ENCODE results near the gene DNAJC5.
"Not testable (repeated sequence)": the region's sequence is repeated elsewhere in the genome, so short reads cannot be mapped to it uniquely, and the experiment has no call there.

The DNAJC5 gene

DNA sequence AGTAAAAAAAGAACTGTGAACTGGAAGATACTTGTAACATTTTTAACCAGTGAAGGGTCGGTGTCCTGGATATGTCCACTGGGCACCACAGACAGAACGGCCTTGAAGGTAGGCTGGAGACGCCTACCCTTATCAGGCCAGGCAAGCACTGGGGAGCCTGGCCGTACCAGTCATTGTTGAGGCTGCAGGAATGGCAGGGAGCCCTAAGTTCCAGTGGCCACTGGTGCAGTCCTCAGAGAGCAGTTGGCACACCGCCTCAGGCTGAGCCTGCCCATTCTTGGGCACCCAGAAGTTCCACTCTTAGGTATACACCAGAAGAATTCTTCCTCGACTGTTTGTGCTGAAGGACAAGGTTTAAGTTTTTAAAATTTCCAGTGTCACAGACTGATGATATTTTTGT is 20.5 kb downstream of the DNAJC5 start:
- no peak for DNase-seq

DNA sequence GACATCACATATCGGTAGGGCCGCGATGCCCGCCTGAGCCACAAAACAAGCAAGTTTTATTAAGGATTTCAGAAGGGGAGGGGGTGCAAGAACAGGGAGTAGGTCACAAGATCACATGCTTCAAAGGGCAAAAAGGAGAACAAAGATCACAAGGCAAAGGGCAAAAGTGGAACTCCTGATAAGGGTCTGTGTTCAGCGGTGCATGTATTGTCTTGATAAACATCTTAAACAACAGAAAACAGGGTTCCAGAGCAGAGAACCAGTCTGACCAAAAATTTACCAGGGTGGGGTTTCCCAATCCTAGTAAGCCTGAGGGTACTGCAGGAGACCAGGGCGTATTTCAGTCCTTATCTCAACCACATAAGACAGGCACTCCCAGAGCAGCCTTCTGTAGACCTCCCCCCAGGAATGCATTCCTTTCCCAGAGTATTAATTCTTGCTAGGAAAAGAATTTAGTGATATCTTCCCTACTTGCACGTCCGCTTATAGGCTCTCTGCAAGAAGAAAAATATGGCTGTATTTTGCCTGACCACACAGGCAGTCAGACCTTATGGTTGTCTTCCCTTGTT is 21.5 kb downstream of the DNAJC5 start:
- not testable (repeated sequence) for DNase-seq

DNA sequence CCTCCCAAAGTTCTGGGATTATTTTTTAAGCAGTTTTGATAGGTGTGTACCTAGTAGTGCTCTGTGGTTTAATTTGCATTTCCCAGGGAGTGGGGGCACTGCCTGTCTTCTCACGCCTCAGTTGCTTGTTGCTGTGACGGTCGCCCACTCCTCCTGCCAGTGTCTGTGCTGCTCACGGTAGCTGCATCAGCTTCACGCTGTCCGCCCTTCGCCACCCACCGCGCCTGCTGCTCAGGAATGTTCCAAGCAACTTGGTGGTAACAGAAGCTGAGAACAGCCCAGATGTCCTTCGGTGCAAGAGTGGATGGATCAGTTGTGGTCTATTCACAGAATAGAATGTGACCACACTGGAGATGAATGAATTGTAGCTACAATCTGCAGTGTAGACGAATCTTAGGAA is 22.9 kb downstream of the DNAJC5 start:
- no peak for DNase-seq

DNA sequence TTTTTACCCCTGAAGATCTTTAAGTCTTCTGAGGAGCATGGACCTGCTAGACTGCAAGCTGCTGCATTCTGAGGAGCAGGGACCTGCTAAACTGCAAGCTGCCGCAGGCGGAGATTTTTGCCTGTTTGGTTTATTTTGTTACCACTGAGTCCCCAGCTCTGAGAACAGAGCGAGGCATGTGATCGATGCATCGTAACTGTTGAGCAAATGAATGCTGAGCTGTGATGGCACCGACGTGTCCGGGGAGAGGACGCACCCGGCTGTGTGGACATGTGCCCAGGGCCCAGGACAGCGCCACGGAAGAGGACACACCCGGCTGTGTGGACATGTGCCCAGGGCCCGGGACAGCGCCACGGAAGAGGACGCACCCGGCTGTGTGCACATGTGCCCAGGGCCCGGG is 24.2 kb downstream of the DNAJC5 start:
- DNase-seq, result no peak

DNA sequence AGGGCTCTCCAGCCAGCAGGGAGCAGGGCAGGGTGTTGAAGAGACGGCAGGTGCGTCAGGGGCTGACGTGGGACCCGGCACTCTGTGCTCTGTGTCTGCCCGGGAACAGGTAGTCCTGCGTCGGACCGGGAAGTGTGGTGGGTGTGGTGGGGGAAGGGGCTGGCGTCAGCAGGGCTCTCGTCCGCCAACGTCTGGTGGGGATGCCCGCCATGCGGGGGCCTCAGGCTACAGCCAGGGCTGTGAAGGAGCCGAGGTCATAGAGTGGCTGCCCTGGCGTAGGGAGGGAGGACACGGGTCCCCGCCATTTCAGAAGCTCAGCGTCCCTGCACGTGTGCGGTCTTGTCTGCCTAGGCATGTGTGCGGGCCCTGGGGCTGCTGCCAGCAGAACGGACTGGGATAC is 25.3 kb downstream of the DNAJC5 start:
- DNase-seq, result no peak

DNA sequence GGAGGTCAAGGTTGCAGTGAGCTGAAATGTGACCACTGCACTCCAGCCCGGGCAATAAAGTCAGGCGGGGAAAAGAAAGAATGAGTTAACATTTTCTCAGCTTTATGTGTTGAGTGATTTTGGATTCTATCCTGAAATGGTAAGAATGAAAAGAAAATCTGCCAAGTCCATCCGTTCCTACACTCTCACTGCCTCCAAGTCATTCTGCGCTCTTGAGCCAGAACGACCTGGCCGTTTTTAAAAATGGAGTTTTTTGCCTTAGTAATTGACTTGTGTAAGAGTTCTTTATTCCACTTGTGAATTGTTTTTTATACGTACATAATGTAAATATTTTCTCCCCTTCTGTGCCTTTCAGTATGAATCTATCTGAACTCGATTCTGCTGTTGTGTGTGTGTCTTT is 28.7 kb downstream of the DNAJC5 start:
- no peak for DNase-seq

DNA sequence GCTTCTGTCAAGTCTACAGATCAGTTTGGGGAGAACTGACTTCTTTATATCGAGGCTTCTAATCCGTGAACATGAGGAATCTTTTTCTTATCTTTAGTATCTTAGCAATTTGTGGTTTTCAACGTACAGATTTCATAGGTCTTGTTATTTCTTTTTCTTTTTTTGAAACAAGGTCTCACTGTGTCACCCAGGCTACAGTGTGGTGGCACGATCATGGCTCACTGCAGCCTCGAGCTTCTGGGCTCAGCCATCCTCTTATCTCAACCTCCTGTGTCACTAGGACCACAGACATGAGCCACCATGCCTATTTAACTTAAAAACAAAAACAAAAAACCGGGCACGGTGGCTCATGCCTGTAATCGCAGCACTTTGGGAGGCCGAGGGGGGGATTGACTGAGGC is 29.3 kb downstream of the DNAJC5 start:
- DNase-seq, result no peak

DNA sequence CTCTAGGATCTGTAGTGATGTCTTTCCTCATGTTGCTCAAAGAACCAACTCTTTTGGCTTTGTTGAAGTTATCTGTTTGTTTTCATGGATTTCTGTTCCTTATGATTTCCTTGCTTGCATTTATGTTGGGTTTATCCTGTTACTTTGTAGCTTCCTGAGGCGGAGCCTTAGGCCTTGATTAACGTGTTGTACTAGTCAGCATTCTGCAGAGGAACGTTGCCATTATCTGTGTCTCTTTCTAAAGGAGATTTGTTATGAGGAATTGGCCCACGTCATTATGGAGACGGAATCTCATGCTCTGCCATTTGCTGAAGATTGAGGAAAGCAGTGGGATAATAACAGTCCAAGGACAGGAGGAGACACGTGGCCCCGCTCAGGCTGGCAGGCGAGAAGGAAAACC is 31.4 kb downstream of the DNAJC5 start:
- no peak for DNase-seq

DNA sequence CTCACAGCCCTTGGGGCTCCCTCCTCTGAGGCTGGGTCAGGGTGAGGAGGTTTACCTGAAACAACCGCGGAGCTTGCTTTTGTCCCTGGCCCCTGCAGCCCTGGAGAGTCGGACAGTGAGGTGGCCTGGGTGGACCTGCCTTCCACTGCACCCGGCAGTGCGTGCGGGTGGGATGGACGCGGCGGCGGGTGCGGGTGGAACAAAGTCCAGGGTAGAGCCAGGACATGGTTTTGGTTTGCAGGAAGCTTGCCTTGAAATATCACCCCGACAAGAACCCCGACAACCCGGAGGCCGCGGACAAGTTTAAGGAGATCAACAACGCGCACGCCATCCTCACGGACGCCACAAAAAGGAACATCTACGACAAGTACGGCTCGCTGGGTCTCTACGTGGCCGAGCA is 34.1 kb downstream of the DNAJC5 start:
- DNase-seq, result no peak

DNA sequence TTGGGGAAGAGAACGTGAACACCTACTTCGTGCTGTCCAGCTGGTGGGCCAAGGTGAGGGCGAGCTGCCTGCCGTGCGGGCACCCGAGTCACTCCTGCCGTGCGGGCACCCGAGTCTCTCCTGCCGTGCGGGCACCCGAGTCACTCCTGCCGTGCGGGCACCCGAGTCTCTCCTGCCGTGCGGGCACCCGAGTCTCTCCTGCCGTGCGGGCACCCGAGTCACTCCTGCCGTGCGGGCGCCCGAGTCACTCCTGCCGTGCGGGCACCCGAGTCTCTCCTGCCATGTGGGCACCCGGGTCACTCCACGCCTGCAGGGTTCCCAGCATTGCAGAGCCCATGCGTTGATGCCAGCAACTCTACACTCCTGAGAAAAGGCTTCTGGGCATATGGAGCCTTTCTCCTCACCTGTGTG is 34.6 kb downstream of the DNAJC5 start:
- DNase-seq, result not testable (repeated sequence)

DNA sequence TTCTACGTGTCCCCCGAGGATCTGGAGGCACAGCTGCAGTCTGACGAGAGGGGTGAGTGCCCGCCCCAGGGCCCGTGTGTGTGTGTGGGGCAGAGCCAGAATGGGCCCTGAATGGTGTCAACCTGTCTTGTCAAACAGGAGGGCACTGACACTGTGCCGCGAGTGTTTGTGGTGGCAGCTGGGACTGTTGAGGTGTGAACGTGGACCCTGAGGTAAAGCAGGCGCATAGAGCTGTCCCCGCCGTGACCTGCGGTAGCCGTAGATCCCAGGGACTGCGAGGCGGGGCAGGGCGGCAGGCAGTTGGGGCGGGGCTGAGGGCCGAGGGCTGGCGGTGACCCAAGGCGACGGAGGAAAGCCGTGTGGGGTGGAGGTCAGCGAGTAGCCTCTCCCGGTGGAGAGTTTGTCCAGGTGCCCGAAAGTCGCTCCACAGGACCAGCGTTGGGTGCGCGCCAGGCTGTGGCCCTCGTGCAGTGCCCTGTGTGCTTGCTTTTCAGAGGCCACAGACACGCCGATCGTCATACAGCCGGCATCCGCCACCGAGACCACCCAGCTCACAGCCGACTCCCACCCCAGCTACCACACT is 36.1 kb downstream of the DNAJC5 start:
- no peak for DNase-seq

DNA sequence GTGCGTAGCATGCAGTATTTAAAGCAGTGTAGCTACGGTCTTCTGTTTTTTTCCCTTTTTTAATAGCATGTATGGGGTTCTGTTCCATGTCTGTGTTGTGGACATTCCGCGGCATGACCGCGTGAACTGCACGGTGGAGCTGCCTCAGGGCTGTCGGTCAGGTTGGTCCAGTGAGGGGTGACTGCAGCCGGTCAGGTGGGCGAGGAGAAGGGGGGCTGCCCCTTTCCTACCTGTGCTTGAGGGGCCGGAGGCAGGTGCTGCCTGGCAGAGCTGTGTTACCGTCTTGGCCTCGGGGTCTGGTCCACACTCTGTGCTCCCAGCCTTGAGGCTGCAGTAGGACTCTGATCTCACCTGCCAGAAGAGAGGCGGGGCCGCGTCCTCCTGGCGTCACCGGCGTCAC is 36.8 kb downstream of the DNAJC5 start:
- DNase-seq, result no peak

DNA sequence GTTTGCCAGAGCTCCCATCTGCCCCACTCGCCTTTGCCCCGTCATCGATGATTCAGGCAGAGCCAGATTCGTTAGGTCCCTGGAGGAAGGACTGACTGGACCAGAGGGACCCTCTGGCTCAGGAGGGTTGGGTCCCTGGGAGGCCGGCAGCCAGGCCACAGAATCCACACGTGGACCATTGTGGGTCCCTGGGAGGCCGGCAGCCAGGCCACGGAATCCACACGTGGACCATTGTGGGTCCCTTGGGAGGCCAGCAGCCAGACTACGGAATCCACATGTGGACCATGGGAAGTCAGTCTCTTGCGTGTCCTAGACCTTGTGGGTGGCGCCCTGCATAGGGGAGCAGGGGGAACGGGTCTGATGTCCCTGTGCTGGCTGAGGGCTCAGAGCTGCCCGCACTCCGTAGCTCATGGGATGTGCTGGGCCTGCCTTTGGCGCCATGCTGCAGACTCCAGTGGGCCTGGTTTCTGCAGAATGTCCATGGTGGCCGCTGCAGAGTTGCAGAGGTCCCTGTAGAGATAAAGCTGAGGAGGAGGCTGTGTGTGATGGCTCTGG is 37.8 kb downstream of the DNAJC5 start:
- DNase-seq, result no peak

DNA sequence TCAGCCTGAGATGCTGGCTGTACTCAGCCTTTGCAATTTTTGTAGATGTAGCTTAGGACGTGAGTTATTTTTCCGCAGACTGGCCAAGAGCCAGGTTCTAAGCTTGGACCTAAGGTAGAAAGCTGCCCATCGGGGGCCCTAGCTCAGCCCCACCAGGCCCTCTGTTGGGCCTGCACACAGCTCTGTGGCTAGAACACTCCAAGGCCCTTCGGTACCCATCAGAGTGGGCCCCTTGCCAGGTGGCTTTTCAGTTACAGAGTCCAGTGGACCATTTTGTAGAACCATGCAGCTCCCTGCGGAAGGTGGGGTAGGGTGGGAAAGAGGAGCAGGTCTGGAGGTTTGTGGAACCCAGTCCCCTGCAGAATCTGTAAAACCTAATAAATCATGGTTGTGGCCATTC is 38.7 kb downstream of the DNAJC5 start:
- no peak for DNase-seq

DNA sequence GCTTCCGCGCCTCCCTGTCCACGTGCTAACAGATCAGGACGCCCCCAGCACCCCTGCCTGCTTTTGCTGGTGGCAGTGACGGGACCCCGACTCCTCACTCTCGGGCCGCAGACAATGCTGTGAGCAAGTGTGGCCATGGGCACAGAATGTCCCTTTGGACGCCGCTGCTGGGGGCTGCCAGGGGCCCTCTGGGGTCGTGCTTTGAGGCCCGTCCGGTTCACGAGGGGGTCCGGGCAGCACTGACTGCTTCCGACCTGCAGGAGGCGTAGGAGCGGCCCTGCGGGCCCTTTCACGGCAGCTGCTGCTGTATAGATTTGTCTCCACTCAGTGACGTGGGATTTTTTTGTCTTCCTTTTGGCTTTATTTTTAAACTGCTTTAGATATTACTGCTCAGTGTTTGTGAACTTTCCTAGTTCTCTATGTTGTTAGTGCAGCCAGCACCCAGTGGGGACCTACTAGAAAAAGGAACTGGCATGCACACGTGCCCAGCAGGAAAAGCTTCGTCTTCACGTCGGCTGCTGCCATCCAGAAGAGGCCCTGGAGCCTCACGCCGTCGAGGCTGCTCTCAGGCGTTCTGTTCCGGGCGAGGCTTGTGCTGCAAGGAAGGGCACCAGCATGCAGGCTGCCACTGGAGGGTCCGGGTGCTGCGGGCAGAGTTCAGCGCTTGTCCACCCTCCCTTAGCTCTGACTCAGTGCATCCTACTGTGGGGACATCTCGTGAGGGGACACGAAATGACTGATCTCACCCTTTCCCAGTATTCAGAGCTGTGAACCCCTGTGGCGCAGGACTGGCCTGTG is 39.5 kb downstream of the DNAJC5 start:
- DNase-seq, result no peak

DNA sequence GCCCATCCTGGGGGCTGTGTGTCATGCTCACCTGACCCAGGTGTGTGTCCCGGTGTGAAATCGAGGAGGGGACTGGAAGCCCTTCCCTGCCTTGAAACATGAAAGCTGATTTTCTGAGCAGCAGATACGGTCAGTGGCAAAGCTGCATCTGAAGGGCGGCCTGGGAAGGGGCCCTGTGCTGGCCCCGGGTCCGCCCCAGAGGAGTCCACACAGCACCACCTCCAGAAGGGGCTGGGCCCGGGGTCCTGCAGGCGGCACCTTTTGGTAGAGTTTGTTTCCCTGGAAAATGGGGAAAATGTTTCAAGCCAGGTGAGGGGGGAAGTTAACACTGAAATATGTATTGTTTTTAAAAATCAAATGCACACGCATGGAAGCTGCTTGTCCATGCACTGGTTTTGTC is 40.5 kb downstream of the DNAJC5 start:
- no peak for DNase-seq

DNA sequence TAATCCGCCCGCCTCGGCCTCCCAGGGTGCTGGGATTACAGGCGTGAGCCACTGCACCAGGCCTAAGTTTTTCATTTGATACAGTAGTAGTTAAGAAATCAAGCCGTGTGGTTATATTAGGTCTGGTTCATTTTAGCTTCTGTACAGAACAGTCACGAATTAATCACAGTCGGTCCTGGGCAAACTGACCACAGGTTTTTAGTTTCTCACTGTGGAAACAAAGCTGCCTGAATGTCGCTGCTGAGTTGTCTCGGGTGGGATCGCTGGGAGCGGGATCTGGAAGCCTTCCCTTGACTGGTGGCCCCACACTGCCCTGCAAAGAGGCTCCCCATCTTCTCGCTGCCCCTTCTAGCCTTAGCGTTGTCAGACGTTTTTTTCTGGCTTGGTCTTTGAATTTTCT is 42.7 kb downstream of the DNAJC5 start:
- DNase-seq, result no peak

DNA sequence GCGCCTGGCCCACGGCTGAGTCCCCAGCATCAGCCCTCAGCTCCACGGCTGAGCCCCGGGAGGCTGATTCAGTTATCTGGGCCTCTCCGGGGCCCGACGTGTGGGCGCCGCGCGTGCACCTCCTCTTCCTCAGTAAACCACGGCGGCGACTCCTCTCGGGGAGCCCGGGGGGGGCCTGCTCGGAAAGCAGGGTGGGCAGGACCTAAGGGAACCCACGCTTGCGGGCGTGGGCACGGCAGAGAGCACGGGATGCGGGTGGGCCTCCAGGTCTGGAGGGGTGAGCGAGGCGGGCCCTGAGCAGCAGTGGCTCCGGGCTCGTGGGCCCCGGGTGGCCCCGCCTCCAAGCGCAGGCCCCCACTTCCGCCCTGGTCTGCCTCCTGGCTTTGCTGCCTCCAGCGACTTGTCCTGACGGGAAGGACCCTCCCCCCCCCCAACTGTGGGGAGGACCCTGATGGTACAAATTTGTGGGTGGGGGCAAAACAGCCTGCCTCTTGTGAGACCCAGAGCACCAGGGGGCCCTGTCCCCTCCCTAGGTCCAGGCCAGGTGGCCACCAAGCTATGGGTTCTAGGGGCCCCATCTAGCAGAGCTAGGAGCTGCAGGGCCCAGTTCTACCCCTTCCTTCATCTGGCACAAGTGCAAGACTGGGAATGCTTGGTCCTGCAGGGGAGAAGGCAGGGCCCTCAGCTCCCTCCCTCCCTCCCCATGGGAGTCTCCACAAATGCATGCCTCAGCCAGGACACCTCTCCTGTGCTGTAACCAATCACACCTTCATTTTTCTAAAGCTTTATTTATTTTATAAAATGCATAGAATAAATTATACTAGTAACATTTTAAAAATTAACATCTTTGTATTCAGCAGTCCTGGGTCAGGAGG is 44.4 kb downstream of the DNAJC5 start:
- DNase-seq, result no peak

DNA sequence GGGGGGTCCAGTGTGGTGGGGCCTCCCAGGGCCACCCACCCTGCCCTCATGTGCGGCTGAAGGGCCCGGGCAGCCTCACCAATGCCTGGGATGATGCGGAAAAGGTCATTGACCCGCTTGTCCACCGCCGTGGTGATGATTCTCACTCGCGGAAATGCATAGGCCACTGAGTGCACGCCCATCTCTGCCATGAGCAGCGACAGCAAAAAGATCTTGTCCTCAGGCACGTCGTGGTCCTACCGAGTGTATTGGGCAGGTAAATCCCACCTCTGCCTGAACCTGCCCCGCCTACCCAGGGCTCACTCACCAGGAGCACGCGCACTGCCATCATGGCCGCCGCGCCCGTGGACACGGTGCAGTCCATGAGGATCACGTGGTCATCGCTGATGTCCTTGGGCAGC is 45.1 kb downstream of the DNAJC5 start:
- DNase-seq, result no peak

DNA sequence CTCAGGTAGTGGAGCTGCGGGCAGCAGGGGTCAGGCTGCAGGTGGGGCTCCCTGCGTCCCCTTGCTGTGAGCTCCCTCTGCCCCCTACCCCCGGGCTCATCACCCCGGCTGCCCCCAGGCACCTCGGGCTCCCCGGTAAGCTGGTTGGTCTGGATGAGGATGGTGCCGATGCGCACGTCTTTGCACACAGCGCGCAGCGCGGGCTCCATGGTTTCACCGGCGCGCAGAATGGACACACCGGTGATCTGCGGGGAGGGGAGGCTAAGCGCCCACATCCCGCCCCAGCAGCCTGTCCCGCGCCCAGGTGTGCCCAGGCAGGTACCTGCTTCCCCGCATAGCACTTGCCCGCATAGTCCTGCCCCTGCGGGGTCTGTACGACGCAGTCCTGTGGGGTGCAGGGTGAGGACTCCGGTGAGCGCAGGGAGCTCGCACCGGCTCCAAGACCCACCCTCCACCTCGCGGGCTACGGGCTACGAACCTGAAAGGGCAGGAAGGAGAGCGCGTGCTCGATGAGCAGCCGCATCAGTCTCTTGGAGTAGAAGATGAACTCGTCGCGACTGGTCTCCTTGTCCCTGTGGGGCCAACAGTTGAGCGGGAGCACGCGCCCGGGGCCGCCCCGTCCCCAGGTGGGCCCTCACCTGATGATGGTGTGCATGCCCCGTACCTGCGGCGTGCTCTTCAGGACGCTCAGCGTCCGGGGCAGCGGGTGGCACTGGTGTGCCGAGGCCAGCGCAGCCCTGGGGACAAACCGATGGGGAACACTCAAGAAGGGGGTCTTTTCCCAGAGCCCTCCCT is 45.7 kb downstream of the DNAJC5 start:
- DNase-seq, result no peak

DNA sequence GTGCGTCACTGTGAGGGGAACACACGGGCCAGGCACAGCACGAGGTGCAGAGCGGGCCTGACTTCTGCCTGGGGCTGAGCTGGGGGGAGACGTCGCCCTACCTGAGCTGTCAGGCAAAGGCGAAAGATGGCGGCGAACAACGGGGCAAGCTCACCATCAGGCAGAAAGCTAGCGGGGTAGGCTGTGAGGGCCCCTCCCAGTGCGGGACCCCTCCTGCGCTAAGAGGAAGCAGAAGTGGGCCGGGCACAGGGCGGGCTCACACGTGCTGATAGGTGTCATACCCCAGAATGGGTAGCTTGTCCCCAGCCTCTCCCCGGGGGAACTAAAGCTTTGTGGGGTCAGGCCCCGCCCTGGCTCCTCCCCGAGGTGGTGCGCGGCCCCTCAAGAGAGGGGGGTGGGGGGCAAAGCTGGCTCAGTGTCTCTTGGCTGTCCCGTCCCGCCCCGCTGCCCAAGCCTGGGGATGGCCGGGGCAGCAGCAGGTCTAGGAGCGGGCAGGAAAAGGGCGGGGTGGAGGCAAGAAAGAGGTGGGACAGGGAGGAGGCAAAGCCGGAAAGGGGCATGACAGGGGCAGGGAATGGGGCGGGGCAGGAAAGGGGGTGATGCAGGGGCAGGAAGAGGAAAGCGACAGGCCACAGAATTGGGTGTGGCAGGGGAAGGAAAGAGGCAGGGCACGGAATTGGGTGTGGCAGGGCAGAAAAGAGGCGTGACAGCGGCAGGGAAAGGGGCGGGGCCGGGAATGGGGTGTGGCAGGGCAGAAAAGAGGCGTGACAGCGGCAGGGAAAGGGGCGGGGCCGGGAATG is 46.6 kb downstream of the DNAJC5 start:
- peak; percentile 89 for DNase-seq
